ENCODE data around the gene ZCWPW1.

ZCWPW1 gene

DNA sequence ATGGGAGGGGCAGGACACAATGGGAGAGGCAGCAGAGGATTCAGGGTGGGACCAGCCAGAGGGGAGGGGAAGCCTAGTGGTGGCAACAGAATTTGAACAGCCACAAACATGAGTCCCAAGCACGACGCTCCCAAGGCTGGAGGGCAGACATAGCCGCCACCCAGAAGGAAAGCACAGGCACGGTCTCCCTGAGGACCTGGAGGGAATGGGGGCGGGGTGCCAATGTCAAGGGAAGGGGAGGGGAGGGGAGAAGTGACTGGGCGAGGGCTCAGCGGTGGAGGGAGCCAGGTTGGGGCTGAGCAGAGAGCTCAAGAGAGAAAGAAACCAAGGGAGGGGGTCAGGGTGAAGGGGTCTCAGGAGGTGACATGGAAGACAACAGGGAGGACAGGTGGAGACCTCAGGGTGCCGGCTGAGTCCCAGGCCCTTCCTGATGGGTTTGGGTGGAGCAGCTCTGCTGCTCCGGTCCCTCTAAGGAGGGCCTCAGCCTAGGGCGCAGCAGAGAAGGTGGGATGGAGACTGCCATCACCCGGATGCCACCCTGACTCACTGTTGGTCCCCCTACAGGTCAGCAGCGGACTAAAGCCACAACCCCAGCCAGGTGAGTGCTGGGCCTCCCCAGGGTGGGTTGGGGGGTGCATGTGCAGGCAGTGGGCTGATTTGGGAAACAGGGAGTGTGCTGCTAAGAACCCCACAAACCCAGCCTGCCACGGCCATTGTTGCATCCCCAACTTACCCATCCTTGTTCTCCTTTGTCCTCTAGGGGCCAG lies 31.0 kb downstream of the ZCWPW1 start:
- TF ChIP-seq MAX (IDR thresholded peaks at IDR 0.05; ENCODE audit: low read depth, low read length) (no peak), CTCF (IDR thresholded peaks at IDR 0.05; ENCODE audit: low read depth, low read length) (peak; percentile 1), POLR2A (IDR thresholded peaks at IDR 0.05; ENCODE audit: extremely low read depth, insufficient read length) (no peak)
- peak; percentile 81 for DNase-seq (ENCODE audit: low read depth)
- H3K4me3 ChIP-seq (ENCODE audit: low read depth, low read length), result peak overlapping the region; percentile 1

DNA sequence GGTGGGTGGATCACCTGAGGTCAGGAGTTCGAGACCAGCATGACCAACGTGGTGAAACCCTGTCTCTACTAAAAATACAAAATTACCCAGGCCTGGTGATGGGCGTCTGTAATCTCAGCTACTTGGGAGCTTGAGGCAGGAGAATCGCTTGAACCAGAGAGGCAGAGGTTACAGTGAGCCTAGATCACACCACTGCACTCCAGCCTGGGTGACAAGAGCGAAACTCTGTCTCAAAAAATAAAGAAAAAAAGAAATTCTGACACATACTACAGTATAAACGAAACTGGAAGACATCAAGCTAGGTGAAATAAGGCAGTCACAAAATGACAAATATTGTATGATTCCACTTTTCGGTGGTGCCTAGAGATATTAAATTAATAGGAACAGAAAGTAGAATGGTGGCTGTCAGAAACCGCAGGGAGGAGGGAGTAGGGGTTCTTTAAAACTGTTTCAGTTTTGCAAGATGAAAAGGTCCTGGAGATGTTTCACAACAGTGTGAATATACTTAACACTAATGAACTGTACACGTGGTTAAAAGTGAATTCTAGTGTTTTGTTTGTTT lies 32.0 kb downstream of the ZCWPW1 start:
- peak; percentile 95 for TF ChIP-seq MAX (IDR thresholded peaks at IDR 0.05; ENCODE audit: low read depth, low read length)
- TF ChIP-seq MYC (IDR thresholded peaks at IDR 0.05; ENCODE audit: low read depth, low read length), result peak; percentile 87; the same call in 1 of the 2 replicates
- no peak for TF ChIP-seq POLR2A (IDR thresholded peaks at IDR 0.05; ENCODE audit: extremely low read depth, insufficient read length)
- DNase-seq (ENCODE audit: low read depth), result peak; percentile 93
- peak overlapping the region; percentile 1 for H3K4me3 ChIP-seq (ENCODE audit: low read depth, low read length)

GRCh38 chr7:100394077-100394476 lies 34.4 kb downstream of the ZCWPW1 start:
- no peak overlapping the region for H3K4me3 ChIP-seq (ENCODE audit: low read depth, low read length)
- no peak for DNase-seq (ENCODE audit: low read depth)

DNA sequence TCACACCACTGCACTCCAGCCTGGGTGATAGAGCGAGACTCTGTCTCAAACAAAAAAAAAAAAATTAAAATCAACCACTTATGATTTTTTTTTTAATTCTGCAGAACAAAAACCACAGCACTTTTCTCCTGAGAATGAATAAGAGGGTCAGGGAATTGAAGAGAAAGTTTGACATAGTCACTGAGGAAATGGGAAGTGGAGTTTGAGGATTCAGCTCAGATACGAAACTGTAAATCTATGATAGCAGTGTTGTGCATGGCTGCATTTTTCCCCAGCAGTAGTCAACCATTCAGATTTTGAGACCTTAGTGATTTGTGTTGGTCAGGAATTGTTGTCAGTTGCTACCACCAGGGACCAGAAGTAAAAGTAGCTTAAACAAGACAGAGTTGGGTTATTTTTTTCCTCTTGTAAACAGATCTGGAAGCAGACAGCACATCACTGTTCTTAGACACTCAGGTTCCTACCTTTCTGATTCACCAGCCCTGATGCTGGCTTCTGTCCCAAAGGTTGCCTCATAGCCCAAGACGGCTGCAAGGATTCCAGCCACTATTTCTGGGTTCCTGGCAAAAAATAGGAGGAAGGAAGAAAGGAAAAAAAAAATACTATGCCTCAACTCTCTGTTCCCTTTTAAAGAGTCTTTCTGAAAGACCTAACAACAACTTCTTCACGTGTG lies 35.1 kb downstream of the ZCWPW1 start:
- TF ChIP-seq MYC (IDR thresholded peaks at IDR 0.05; ENCODE audit: low read depth, low read length) (no peak), POLR2A (IDR thresholded peaks at IDR 0.05; ENCODE audit: extremely low read depth, insufficient read length) (no peak)
- no peak for DNase-seq (ENCODE audit: low read depth)
- no peak overlapping the region for H3K4me3 ChIP-seq (ENCODE audit: low read depth, low read length)

More at GRCh38 chr7:100394077-100394476, 34.4 kb downstream of the ZCWPW1 start:
- TF ChIP-seq POLR2A (IDR thresholded peaks at IDR 0.05; ENCODE audit: extremely low read depth, insufficient read length) (no peak), MAX (IDR thresholded peaks at IDR 0.05; ENCODE audit: low read depth, low read length) (no peak), CTCF (IDR thresholded peaks at IDR 0.05; ENCODE audit: low read depth, low read length) (no peak), MYC (IDR thresholded peaks at IDR 0.05; ENCODE audit: low read depth, low read length) (no peak)

GRCh38 chr7:100390286-100391009 lies 38.1 kb downstream of the ZCWPW1 start:
- H3K4me3 ChIP-seq (ENCODE audit: low read depth, low read length), result no peak overlapping the region
- TF ChIP-seq MAX (IDR thresholded peaks at IDR 0.05; ENCODE audit: low read depth, low read length) (no peak), CTCF (IDR thresholded peaks at IDR 0.05; ENCODE audit: low read depth, low read length) (no peak), MYC (IDR thresholded peaks at IDR 0.05; ENCODE audit: low read depth, low read length) (no peak), POLR2A (IDR thresholded peaks at IDR 0.05; ENCODE audit: extremely low read depth, insufficient read length) (no peak)
- no peak for DNase-seq (ENCODE audit: low read depth)

- H3K4me3 ChIP-seq (ENCODE audit: low read depth, low read length), result no peak overlapping the region
- peak; percentile 53 for DNase-seq (ENCODE audit: low read depth)
- no peak; the same call in 1 of the 2 replicates for TF ChIP-seq MAX (IDR thresholded peaks at IDR 0.05; ENCODE audit: low read depth, low read length)
- no peak for TF ChIP-seq CTCF (IDR thresholded peaks at IDR 0.05; ENCODE audit: low read depth, low read length)
- no peak for TF ChIP-seq MYC (IDR thresholded peaks at IDR 0.05; ENCODE audit: low read depth, low read length)
- no peak for TF ChIP-seq POLR2A (IDR thresholded peaks at IDR 0.05; ENCODE audit: extremely low read depth, insufficient read length)
These were observed 38.9 kb downstream of the ZCWPW1 start for GRCh38 chr7:100389437-100390088.
